ENCODE measurements around the gene NEU1. TPM values are rescaled to one million over a fixed set of nuclear protein-coding genes. Genes with fewer than 3 reads are reported as not detected.

Gene NEU1
- total and polyA plus RNA-seq, 2 of the 8 experiments (the other 6 are each of a cell fraction or from before 2014, with no cell fraction given), result 41.2 to 72.1 TPM

DNA sequence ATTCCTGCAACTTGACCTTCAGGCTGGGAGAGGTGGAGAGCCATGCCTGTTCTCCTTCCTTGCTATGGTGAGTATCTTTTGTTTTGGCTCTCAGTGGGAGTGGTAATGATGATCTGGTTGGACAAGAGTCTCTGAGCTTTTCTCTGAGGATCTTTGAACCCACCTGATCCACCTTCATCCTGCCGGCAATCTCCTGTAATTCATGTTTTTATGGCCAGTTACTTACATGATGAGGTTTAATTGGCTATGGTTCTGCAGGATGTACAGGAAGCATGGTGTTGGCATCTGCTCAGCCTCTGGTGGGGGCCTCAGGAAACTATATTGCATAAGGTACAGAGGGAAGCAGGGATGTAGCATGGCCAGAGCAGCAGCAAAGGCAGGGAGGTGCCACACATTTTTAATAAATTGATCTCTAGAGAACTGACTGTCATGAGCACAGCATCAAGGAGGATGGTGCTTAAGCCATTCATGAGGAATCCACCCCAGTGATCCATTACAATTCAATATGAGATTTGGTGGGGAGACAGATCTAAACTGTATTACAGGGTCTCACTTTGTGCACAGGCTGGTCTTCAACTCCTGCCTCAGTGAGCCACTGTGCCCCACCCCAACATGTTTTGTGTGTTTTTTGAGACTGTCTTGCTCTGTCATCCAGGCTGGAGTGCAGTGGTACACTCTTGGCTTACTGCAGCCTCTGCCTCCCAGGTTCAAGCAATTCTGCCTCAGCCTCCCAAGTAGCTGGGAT is 25.1 kb downstream of the NEU1 start:
- FAIRE-seq (no peak), DNase-seq (ENCODE audit: low read depth in 1 of 2, low spot score in 2 of 2) (no peak)
- peaks cover 3% of the 10 kb centered on the region; the same call in 1 of the 2 replicates for H3K79me1 ChIP-seq (ENCODE audit: low read depth, low read length)
- H3K36me3 ChIP-seq (ENCODE audit: control insufficient read depth in 2 of 4, insufficient read depth in 4 of 4, low read length in 3 of 4), result peaks cover 34 to 68% (median 48%) of the 10 kb centered on the region in 4 experiments
- no peak overlapping the region for H2AK5ac ChIP-seq (ENCODE audit: low read depth, low read length)
- peaks cover 18 to 23% of the 10 kb centered on the region in 2 experiments for H4K20me1 ChIP-seq (replicated peaks in 1 of 2; ENCODE audit: control insufficient read depth in 1 of 2, insufficient read depth in 2 of 2, low read length in 2 of 2)
- ChIA-PET CTCF (ENCODE audit: partially characterized antibody) (interaction anchor here (0.9 to 4.5 kb wide), 7 partner anchors 11 to 86 kb away, joined by 3 to 15 read pairs (median 5); partner anchors contain the start of genes HSPA1B and NEU1), POLR2A (ENCODE audit: partially characterized antibody) (interaction anchor here (0.8 to 11.4 kb wide), 27 partner anchors 10 to 240 kb away, joined by 3 to 189 read pairs (median 6); partner anchors contain the start of genes HSPA1A, HSPA1B, HSPA1L and LY6G6D)
- H3K27ac ChIP-seq (ENCODE audit: low read depth, low read length), result 0 out of 2 replicates have a peak overlapping the region, but pooled peaks have one; percentile 8
- H3K27me3 ChIP-seq (replicated peaks in 1 of 4; ENCODE audit: control insufficient read depth in 3 of 4, extremely low read depth in 1 of 4, insufficient read depth in 3 of 4, low read length in 3 of 4), result no peaks in the 10 kb centered on the region
- no peak overlapping the region for H2BK20ac ChIP-seq (ENCODE audit: low read length)
- peaks cover 2 to 9% (median 6%) of the 10 kb centered on the region in 4 experiments; a peak in 4 of 7 replicates for H3K4me1 ChIP-seq (replicated peaks in 1 of 4; ENCODE audit: control insufficient read depth in 3 of 4, insufficient read depth in 4 of 4, low read length in 3 of 4)
- H3K23ac ChIP-seq (ENCODE audit: insufficient read length), result no peak overlapping the region
- peaks cover 17 to 37% of the 10 kb centered on the region in 2 experiments for H3K79me2 ChIP-seq (ENCODE audit: control insufficient read depth in 1 of 2, insufficient read depth in 2 of 2, low read length in 2 of 2)
- peak overlapping the region; percentile 26 for H2BK5ac ChIP-seq (ENCODE audit: low read depth, low read length)
- no peak overlapping the region for H3K14ac ChIP-seq (ENCODE audit: insufficient read length)
- TF ChIP-seq POLR2AphosphoS5 (IDR thresholded peaks at IDR 0.05; ENCODE audit: low read depth, low read length) (0 out of 2 replicates have a peak, but pooled peaks have one; percentile 30), SRF (IDR thresholded peaks at IDR 0.05; ENCODE audit: low read depth, low read length) (no peak)
- H4K5ac ChIP-seq (ENCODE audit: insufficient read length, low read depth, low read length), result no peak overlapping the region
- H2BK120ac ChIP-seq (replicated peaks; ENCODE audit: low read depth, low read length), result no peak overlapping the region
- no peak overlapping the region for H3K56ac ChIP-seq (replicated peaks; ENCODE audit: insufficient read length, low read depth, low read length)
- no peak overlapping the region for H2BK15ac ChIP-seq (ENCODE audit: low read length)
- H3K4ac ChIP-seq (replicated peaks; ENCODE audit: insufficient read length, low read depth, low read length), result no peak overlapping the region
- no peak overlapping the region for H2AFZ ChIP-seq (ENCODE audit: low read length)
- H3K18ac ChIP-seq (ENCODE audit: extremely low read depth, low read length), result no peak overlapping the region
- H3K23me2 ChIP-seq (ENCODE audit: low read depth, low read length), result peaks cover 15% of the 10 kb centered on the region
- H3K4me3 ChIP-seq (ENCODE audit: extremely low read depth in 1 of 4, insufficient read depth in 2 of 4, low read depth in 3 of 4, low read length in 4 of 4), result peak overlapping the region; percentile 70 to 99 (median 92)
- H3K4me2 ChIP-seq (ENCODE audit: insufficient read depth in 1 of 2, low read depth in 2 of 2, low read length in 2 of 2), result peak overlapping the region; percentile 84 to 99
- no peak overlapping the region for H2BK12ac ChIP-seq (ENCODE audit: low read depth, low read length)
- H4K91ac ChIP-seq (replicated peaks; ENCODE audit: insufficient read length, low read length), result no peak overlapping the region
- peak overlapping the region in 2 of 4 experiments; percentile 20 to 45; a peak in 4 of 7 replicates for H3K9ac ChIP-seq (replicated peaks in 1 of 4; ENCODE audit: extremely low read depth in 1 of 4, low read depth in 3 of 4, low read length in 3 of 4)
- WGBS, 2 experiments (ENCODE audit: extremely low coverage in 1 of 2, insufficient coverage in 1 of 2, insufficient read length in 1 of 2, insufficient replicate concordance in 2 of 2, low coverage in 1 of 2, low lambda C conversion rate in 2 of 2, missing lambda C conversion rate in 1 of 2), result 87% methylated on average over 1 of the region's 1 CpG; no CpG with 5 or more reads in 1 of the 2 experiments
- no peaks in the 10 kb centered on the region for H3K9me3 ChIP-seq (ENCODE audit: insufficient read depth in 2 of 2, low read depth in 1 of 2, low read length in 1 of 2)
- no peak overlapping the region for H4K8ac ChIP-seq (ENCODE audit: extremely low read depth, insufficient read depth, low read length)
